Endothelial cell of umbilical vein (primary cell): ENCODE measurements around the gene CACNA2D1. TPM values are rescaled to one million over a fixed set of nuclear protein-coding genes. Genes with fewer than 3 reads are reported as not detected.

Experiments used
- BruUV-seq: library from RNA; stranded (reverse); fragments of 400-500 nt; replicated peaks from 2 replicates; lab custom pipeline; 2021; lab: Mats Ljungman, UMichigan
- CTCF ChIA-PET: fragments of 300-600, 350-600 bp; sonication (Branson Sonifier 250); formaldehyde crosslinking; loops from one replicate; lab custom pipeline; 2021; ENCODE audit warnings: antibody characterized with exemption, inconsistent platforms; lab: Charles Lee
- POLR2A ChIA-PET: fragments of 300-600, 350-600 bp; sonication (Branson Sonifier 250); formaldehyde crosslinking; loops from one replicate; lab custom pipeline; 2021; ENCODE audit warnings: antibody characterized with exemption, inconsistent platforms; lab: Charles Lee
- DNase-seq: peaks from one replicate; pipeline ENCODE4 v3.0.0-alpha.2; 2011; ENCODE audit warnings: low read depth, low spot score
- FAIRE-seq: peaks from 2 replicates; lab custom pipeline; 2011; peaks lifted over from hg19 to GRCh38; lab: Jason Lieb, UNC
- H2AFZ ChIP-seq: 2 replicates; pipeline ENCODE4 v1.6.0; 2012; ENCODE audit warnings: low read depth, low read length, control low read depth, inconsistent platforms
- H3K27ac ChIP-seq: 2 replicates; pipeline ENCODE4 v1.5.1; 2011; ENCODE audit warnings: low read depth, mild to moderate bottlenecking, control low read depth, low read length, moderate library complexity; ENCODE audit not compliant: insufficient read depth
- H3K27me3 ChIP-seq, 2 experiments: 2 replicates each; pipeline versions ENCODE4 v1.6.0 to v1.6.1; 2011; ENCODE audit warnings: low read length in 2 of 2, mixed read lengths in 1 of 2; ENCODE audit not compliant: control insufficient read depth in 2 of 2, insufficient read depth in 2 of 2
- H3K36me3 ChIP-seq, 2 experiments: 2 replicates in 1 of 2; 3 replicates in 1 of 2; pipeline ENCODE4 v1.5.1; 2011; ENCODE audit warnings: low read length in 2 of 2, mild to moderate bottlenecking in 1 of 2, moderate library complexity in 1 of 2; ENCODE audit not compliant: control insufficient read depth in 2 of 2, insufficient read depth in 2 of 2; ENCODE audit errors: extremely low read depth in 1 of 2
- H3K4me1 ChIP-seq: 3 replicates; pipeline ENCODE4 v1.5.1; 2011; ENCODE audit warnings: mild to moderate bottlenecking, low read length; ENCODE audit not compliant: control insufficient read depth, insufficient read depth; ENCODE audit errors: extremely low read depth
- H3K4me2 ChIP-seq: 2 replicates; pipeline ENCODE4 v1.6.1; 2011; ENCODE audit warnings: low read length, control low read depth, mixed read lengths; ENCODE audit not compliant: insufficient read depth
- H3K4me3 ChIP-seq, 3 experiments: fragments of 200-600 bp in 1 of 3; sonication (generic), shearing (Covaris generic) in 1 of 3; replicated peaks in 1 of 3; 2 replicates each; pipeline ENCODE4 v1.5.1; 2011 to 2016; ENCODE audit warnings: control low read depth in 3 of 3, low read length in 3 of 3, mild to moderate bottlenecking in 2 of 3, inconsistent platforms in 1 of 3, low read depth in 1 of 3, moderate library complexity in 1 of 3; ENCODE audit not compliant: insufficient read depth in 1 of 3
- H3K79me2 ChIP-seq: 2 replicates; pipeline ENCODE4 v1.6.0; 2012; ENCODE audit warnings: low read length, inconsistent platforms; ENCODE audit not compliant: control insufficient read depth, insufficient read depth
- H3K9ac ChIP-seq: replicated peaks from 2 replicates; pipeline ENCODE3; 2011; ENCODE audit warnings: low read length, control low read depth; ENCODE audit not compliant: insufficient read depth; ENCODE audit errors: extremely low read depth
- H3K9me1 ChIP-seq: replicated peaks from 3 replicates; pipeline ENCODE4 v1.6.0; 2011; ENCODE audit warnings: mild to moderate bottlenecking, low read length; ENCODE audit not compliant: control insufficient read depth, insufficient read depth; ENCODE audit errors: extremely low read depth
- H3K9me3 ChIP-seq: replicated peaks from 2 replicates; pipeline ENCODE4 v1.5.1; 2012; ENCODE audit warnings: low read length, inconsistent platforms; ENCODE audit not compliant: control insufficient read depth, insufficient read depth
- H4K20me1 ChIP-seq: replicated peaks from 2 replicates; pipeline ENCODE3; 2011; ENCODE audit warnings: mild to moderate bottlenecking, low read length; ENCODE audit not compliant: control insufficient read depth, insufficient read depth; ENCODE audit errors: extremely low read depth
- EZH2 ChIP-seq: IDR thresholded peaks from 2 replicates; pipeline ENCODE4 v1.6.1; 2012; ENCODE audit warnings: borderline replicate concordance, low read depth, mild to moderate bottlenecking, moderate library complexity, low read length, inconsistent platforms; ENCODE audit not compliant: severe bottlenecking
- FOS ChIP-seq: IDR thresholded peaks from 2 replicates; pipeline ENCODE4 v1.6.1; 2011; ENCODE audit warnings: mild to moderate bottlenecking, low read length, moderate library complexity, borderline replicate concordance; ENCODE audit not compliant: insufficient read depth
- GATA2 ChIP-seq: IDR thresholded peaks from 2 replicates; pipeline ENCODE4 v1.7.0; 2011; ENCODE audit warnings: low read depth, mild to moderate bottlenecking, moderate library complexity, mixed read lengths, low read length; ENCODE audit not compliant: insufficient read length, insufficient read depth
- JUN ChIP-seq: IDR thresholded peaks from 2 replicates; pipeline ENCODE4 v1.6.1; 2011; ENCODE audit warnings: borderline replicate concordance, low read depth; ENCODE audit not compliant: insufficient read length, insufficient read depth
- MYC ChIP-seq: IDR thresholded peaks from one replicate; pipeline ENCODE4 v1.6.1; 2011; ENCODE audit warnings: mild to moderate bottlenecking, low read depth, low read length
- POLR2A ChIP-seq: IDR thresholded peaks from 2 replicates; pipeline ENCODE4 v1.6.1; 2012; ENCODE audit warnings: low read depth, mild to moderate bottlenecking, control low read depth, low read length
- POLR2AphosphoS5 ChIP-seq: IDR thresholded peaks from 2 replicates; pipeline ENCODE4 v1.6.1; 2012; ENCODE audit warnings: low read depth, mild to moderate bottlenecking, control low read depth, low read length, moderate library complexity; ENCODE audit not compliant: insufficient read depth
- dilution Hi-C: fragments of 300-500 bp; cut with MboI; formaldehyde crosslinking; loops from one replicate; pipeline ENCODE4 v1.15.0; 2019; ENCODE audit warnings: low sequenced_read_pairs; ENCODE audit not compliant: extremely low pct_ligation_motif_present
- intact Hi-C: fragments of 100-400 bp; cut with micrococcal nuclease; formaldehyde crosslinking; loops from one replicate; pipeline ENCODE4 v1.10.0; 2022
- polyA plus RNA-seq, 4 experiments: library from polyadenylated mRNA; depleted of rRNA in 3 of 4; stranded (reverse) in 3 of 4; unstranded in 1 of 4; fragments of >200 nt; gene quantifications; 2 replicates each; pipeline versions ENCODE4 v1.2.1 to v1.2.3, GENCODE V29; 2011 to 2012; ENCODE audit warnings: missing spikeins in 1 of 4
- total RNA-seq: library from RNA; stranded (reverse); gene quantifications from 2 replicates; pipeline ENCODE4 v1.2.3, GENCODE V29; 2021
- TF ChIP-seq, protein P1 (sequence below), 2 donors: IDR thresholded peaks; 1 replicate in 1 of 2; 2 replicates in 1 of 2; pipeline ENCODE4 v1.5.1; 2011; ENCODE audit warnings: low read length in 2 of 2, mild to moderate bottlenecking in 2 of 2, moderate library complexity in 2 of 2, control low read depth in 1 of 2, inconsistent platforms in 1 of 2, low read depth in 1 of 2; ENCODE audit not compliant: insufficient read depth in 1 of 2; ENCODE audit errors: extremely low read depth in 1 of 2
- TF ChIP-seq, protein P2 (sequence below): IDR thresholded peaks from 2 replicates; pipeline ENCODE4 v1.6.1; 2011; ENCODE audit not compliant: insufficient read depth, insufficient read length

The CACNA2D1 gene
- total and polyA plus RNA-seq, 2 donors (not counting 3 experiments of a cell fraction or from before 2014, with no cell fraction given) = 4.1 to 38.6 TPM

DNA sequence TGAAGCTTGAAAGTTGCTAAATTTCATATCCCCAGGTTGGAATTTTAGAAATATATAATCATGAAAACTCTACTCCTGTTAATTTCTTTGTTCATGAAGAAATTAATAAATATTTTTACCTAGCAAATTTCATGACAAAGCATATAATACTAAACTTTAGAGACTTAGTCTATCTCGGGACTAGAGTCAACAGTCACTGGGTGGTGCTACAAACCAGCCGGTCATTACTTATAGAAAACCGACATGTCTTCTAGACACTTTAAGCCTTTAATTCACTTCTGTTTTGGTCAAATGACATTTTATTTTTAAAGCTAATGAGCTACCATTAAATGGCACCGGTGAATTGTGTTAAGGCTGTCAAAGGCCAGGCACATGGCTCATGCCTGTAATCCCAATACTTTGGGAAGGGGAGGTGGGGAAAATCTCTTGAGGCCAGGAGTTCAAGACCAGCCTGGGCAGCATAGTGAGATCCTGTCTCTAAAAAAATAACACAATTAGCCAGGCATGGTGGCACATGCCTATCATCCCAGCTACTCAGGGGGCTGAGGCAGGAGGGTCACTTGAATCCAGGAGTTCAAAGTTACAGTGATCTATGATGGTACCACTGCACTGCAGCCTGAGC lies 270.1 kb downstream of the CACNA2D1 start:
- no peak overlapping the region for H3K4me2 ChIP-seq
- FAIRE-seq (no peak), DNase-seq (no peak)
- no peaks in the 10 kb centered on the region for H3K9me3 ChIP-seq
- no peak overlapping the region for H3K9ac ChIP-seq
- TF ChIP-seq FOS (no peak), GATA2 (no peak), POLR2A (no peak), EZH2 (no peak), JUN (no peak), POLR2AphosphoS5 (no peak), MYC (no peak)
- TF ChIP-seq, protein P1, sequence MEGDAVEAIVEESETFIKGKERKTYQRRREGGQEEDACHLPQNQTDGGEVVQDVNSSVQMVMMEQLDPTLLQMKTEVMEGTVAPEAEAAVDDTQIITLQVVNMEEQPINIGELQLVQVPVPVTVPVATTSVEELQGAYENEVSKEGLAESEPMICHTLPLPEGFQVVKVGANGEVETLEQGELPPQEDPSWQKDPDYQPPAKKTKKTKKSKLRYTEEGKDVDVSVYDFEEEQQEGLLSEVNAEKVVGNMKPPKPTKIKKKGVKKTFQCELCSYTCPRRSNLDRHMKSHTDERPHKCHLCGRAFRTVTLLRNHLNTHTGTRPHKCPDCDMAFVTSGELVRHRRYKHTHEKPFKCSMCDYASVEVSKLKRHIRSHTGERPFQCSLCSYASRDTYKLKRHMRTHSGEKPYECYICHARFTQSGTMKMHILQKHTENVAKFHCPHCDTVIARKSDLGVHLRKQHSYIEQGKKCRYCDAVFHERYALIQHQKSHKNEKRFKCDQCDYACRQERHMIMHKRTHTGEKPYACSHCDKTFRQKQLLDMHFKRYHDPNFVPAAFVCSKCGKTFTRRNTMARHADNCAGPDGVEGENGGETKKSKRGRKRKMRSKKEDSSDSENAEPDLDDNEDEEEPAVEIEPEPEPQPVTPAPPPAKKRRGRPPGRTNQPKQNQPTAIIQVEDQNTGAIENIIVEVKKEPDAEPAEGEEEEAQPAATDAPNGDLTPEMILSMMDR (IDR thresholded peaks at IDR 0.05; ENCODE audit: extremely low read depth in 1 of 2, insufficient read depth in 1 of 2, low read depth in 1 of 2, low read length in 2 of 2) = no peak
- TF ChIP-seq, protein P2, sequence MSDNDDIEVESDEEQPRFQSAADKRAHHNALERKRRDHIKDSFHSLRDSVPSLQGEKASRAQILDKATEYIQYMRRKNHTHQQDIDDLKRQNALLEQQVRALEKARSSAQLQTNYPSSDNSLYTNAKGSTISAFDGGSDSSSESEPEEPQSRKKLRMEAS = no peak
- H3K4me1 ChIP-seq = no peaks in the 10 kb centered on the region
- no peak overlapping the region for H2AFZ ChIP-seq
- CTCF ChIA-PET = interaction anchor here (1.0 to 2.5 kb wide), 5 partner anchors 8 to 398 kb away, joined by 3 to 11 read pairs (median 3); no protein-coding TSS in a partner anchor
- no TSS peak for BruUV-seq
- H3K9me1 ChIP-seq = no peaks in the 10 kb centered on the region
- H3K27ac ChIP-seq = no peak overlapping the region
- no peak overlapping the region for H3K4me3 ChIP-seq
- no peaks in the 10 kb centered on the region for H3K79me2 ChIP-seq
- no peaks in the 10 kb centered on the region for H4K20me1 ChIP-seq
- POLR2A ChIA-PET = no interaction called here
- no peaks in the 10 kb centered on the region for H3K27me3 ChIP-seq
- intact Hi-C loops (no loop called here), dilution Hi-C loops (no loop called here)
- no peaks in the 10 kb centered on the region for H3K36me3 ChIP-seq
